ENCODE data around the gene LRP8. TPM values are rescaled to one million over a fixed set of nuclear protein-coding genes. Genes with fewer than 3 reads are reported as not detected.

Gene LRP8
- total RNA-seq, 3 donors from 2014 or later, result 1.6 to 14.7 (median 6.3) TPM

GRCh38 chr1:53349968-53350852 lies 22.3 kb upstream of the LRP8 start:
- no peak overlapping the region for H3K27ac ChIP-seq
- no peaks in the 10 kb centered on the region for H3K27me3 ChIP-seq
- no peaks in the 10 kb centered on the region for H3K9me3 ChIP-seq
- H3K4me3 ChIP-seq, result no peak overlapping the region
- peak in 1 of 2 donors; percentile 28 for DNase-seq (ENCODE audit: low spot score in 2 of 2)
- intact Hi-C loops (cut with DNase I; ENCODE audit: low total_unique reads), result no loop called here
- no peaks in the 10 kb centered on the region for H3K4me1 ChIP-seq
- no peaks in the 10 kb centered on the region for H3K36me3 ChIP-seq
- no peak for TF ChIP-seq POLR2A (IDR thresholded peaks at IDR 0.05)
- TF ChIP-seq CTCF (IDR thresholded peaks at IDR 0.05), result no peak
- TF ChIP-seq POLR2AphosphoS5 (IDR thresholded peaks at IDR 0.05), result no peak

GRCh38 chr1:53349369-53349835 lies 21.5 kb upstream of the LRP8 start:
- intact Hi-C loops (cut with DNase I; ENCODE audit: low total_unique reads), result no loop called here

GRCh38 chr1:53348486-53349368 lies 20.9 kb upstream of the LRP8 start:
- no peaks in the 10 kb centered on the region for H3K4me1 ChIP-seq
- no peaks in the 10 kb centered on the region for H3K36me3 ChIP-seq
- TF ChIP-seq POLR2AphosphoS5 (IDR thresholded peaks at IDR 0.05) (no peak), CTCF (IDR thresholded peaks at IDR 0.05) (no peak), POLR2A (IDR thresholded peaks at IDR 0.05) (no peak)
- no peak overlapping the region for H3K27ac ChIP-seq
- no peak overlapping the region for H3K4me3 ChIP-seq
- no peaks in the 10 kb centered on the region for H3K27me3 ChIP-seq
- intact Hi-C loops (cut with DNase I; ENCODE audit: low total_unique reads), result no loop called here
- no peaks in the 10 kb centered on the region for H3K9me3 ChIP-seq
- peak in 1 of 2 donors; percentile 40 for DNase-seq (ENCODE audit: low spot score in 2 of 2)

More at GRCh38 chr1:53349369-53349835, 21.5 kb upstream of the LRP8 start:
- no peaks in the 10 kb centered on the region for H3K9me3 ChIP-seq
- TF ChIP-seq POLR2A (IDR thresholded peaks at IDR 0.05), result no peak
- TF ChIP-seq POLR2AphosphoS5 (IDR thresholded peaks at IDR 0.05), result no peak
- no peak for TF ChIP-seq CTCF (IDR thresholded peaks at IDR 0.05)
- no peaks in the 10 kb centered on the region for H3K4me1 ChIP-seq
- DNase-seq (ENCODE audit: low spot score in 2 of 2), result peak in 1 of 2 donors; percentile 19
- no peak overlapping the region for H3K4me3 ChIP-seq
- H3K27me3 ChIP-seq, result no peaks in the 10 kb centered on the region
- H3K27ac ChIP-seq, result no peak overlapping the region
- H3K36me3 ChIP-seq, result no peaks in the 10 kb centered on the region

- Histone ChIP-seq H3K4me1 (no peaks in the 10 kb centered on the region), H3K36me3 (no peaks in the 10 kb centered on the region), H3K27ac (no peak overlapping the region), H3K27me3 (no peaks in the 10 kb centered on the region), H3K4me3 (no peak overlapping the region), H3K9me3 (no peaks in the 10 kb centered on the region)
- DNase-seq (ENCODE audit: low spot score in 2 of 2), result peak in 1 of 2 donors; percentile 28
- intact Hi-C loops (cut with DNase I; ENCODE audit: low total_unique reads), result no loop called here
- TF ChIP-seq CTCF (IDR thresholded peaks at IDR 0.05), result no peak
- no peak for TF ChIP-seq POLR2AphosphoS5 (IDR thresholded peaks at IDR 0.05)
- TF ChIP-seq POLR2A (IDR thresholded peaks at IDR 0.05), result no peak
Measured at GRCh38 chr1:53346814-53347176, 18.9 kb upstream of the LRP8 start.
